SK-N-SH (cell line): Measurements from ENCODE around the gene GSTM2.

Source experiments
- USF2 ChIP-seq: fragments of 150-350 bp; IDR thresholded peaks from 2 replicates; pipeline ENCODE4 v1.6.1; 2017; ENCODE audit warnings: antibody characterized with exemption, low read length, low read depth, borderline replicate concordance
- TF ChIP-seq, protein P1 (sequence below): IDR thresholded peaks from 2 replicates; pipeline ENCODE4 v1.6.1; 2012; ENCODE audit warnings: mild to moderate bottlenecking, low read depth, low read length, moderate library complexity

DNA sequence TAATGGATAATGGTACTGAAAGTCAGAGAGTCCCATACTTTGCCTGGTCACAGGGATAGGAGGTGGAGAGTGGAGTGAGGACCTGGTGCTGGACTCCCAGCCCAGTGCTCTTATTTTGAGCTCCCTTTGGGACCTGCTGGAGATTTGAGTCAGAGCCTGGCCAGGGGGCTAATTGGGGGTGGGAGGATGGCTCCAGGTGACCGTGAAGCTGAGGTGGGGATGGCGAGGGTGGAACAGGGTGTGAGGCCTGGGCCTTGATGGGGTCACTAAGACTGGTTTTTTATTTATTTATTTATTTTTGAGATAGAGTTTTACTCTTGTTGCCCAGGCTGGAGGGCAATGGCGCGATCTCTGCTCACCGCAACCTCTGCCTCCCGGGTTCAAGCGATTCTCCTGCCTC is 30.4 kb upstream of the GSTM2 start:
- no peak for TF ChIP-seq USF2
- TF ChIP-seq, protein P1, sequence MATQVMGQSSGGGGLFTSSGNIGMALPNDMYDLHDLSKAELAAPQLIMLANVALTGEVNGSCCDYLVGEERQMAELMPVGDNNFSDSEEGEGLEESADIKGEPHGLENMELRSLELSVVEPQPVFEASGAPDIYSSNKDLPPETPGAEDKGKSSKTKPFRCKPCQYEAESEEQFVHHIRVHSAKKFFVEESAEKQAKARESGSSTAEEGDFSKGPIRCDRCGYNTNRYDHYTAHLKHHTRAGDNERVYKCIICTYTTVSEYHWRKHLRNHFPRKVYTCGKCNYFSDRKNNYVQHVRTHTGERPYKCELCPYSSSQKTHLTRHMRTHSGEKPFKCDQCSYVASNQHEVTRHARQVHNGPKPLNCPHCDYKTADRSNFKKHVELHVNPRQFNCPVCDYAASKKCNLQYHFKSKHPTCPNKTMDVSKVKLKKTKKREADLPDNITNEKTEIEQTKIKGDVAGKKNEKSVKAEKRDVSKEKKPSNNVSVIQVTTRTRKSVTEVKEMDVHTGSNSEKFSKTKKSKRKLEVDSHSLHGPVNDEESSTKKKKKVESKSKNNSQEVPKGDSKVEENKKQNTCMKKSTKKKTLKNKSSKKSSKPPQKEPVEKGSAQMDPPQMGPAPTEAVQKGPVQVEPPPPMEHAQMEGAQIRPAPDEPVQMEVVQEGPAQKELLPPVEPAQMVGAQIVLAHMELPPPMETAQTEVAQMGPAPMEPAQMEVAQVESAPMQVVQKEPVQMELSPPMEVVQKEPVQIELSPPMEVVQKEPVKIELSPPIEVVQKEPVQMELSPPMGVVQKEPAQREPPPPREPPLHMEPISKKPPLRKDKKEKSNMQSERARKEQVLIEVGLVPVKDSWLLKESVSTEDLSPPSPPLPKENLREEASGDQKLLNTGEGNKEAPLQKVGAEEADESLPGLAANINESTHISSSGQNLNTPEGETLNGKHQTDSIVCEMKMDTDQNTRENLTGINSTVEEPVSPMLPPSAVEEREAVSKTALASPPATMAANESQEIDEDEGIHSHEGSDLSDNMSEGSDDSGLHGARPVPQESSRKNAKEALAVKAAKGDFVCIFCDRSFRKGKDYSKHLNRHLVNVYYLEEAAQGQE: no peak
